ENCODE measurements around the gene SLX4IP.

- no peak for TF ChIP-seq TAF1 (IDR thresholded peaks at IDR 0.05; ENCODE audit: low read depth)
- TF ChIP-seq RAD21 (IDR thresholded peaks at IDR 0.05; ENCODE audit: low read depth): no peak
- no peak for TF ChIP-seq REST (IDR thresholded peaks at IDR 0.05; ENCODE audit: low read depth)
- TF ChIP-seq EGR1 (IDR thresholded peaks at IDR 0.05): no peak
- no peak for TF ChIP-seq CEBPB (IDR thresholded peaks at IDR 0.05)
These were observed 31.0 kb upstream of the SLX4IP start for GRCh38 chr20:10404023-10404628.
